Testis (tissue), 3 donors: ENCODE data around the gene MN1. TPM values are rescaled to one million over a fixed set of nuclear protein-coding genes. Genes with fewer than 3 reads are reported as not detected.

ENCODE experiments used
- DNase-seq: peaks from one replicate; pipeline ENCODE4 v3.0.0-alpha.2; 2019
- H3K27ac ChIP-seq, 2 donors: fragments of 200-600 bp; sonication (generic); one replicate each; pipeline ENCODE4 v1.5.1; 2019
- H3K27me3 ChIP-seq: fragments of 200-600 bp; sonication (generic); one replicate; pipeline ENCODE4 v1.5.1; 2019
- H3K36me3 ChIP-seq: fragments of 200-600 bp; sonication (generic); one replicate; pipeline ENCODE4 v1.5.1; 2017; ENCODE audit warnings: low read depth; ENCODE audit errors: missing control alignments
- H3K4me1 ChIP-seq: fragments of 200-600 bp; sonication (generic); one replicate; pipeline ENCODE4 v1.5.1; 2019
- H3K4me3 ChIP-seq, 2 donors: fragments of 200-600 bp; sonication (generic); one replicate each; pipeline ENCODE4 v1.5.1; 2017 to 2019
- H3K9me3 ChIP-seq: fragments of 200-600 bp; sonication (generic); one replicate; pipeline ENCODE4 v1.5.1; 2017
- CTCF ChIP-seq, 3 experiments: fragments of 450-650 bp in 2 of 3; fragments of 200-600 bp in 1 of 3; sonication (generic) in 1 of 3; IDR thresholded peaks; one replicate each; pipeline ENCODE4 v1.5.1; 2016 to 2019; ENCODE audit warnings: antibody characterized with exemption in 3 of 3, mild to moderate bottlenecking in 2 of 3, moderate library complexity in 1 of 3
- POLR2A ChIP-seq: fragments of 450-650 bp; IDR thresholded peaks from one replicate; pipeline ENCODE4 v1.6.1; 2017; ENCODE audit warnings: antibody characterized with exemption, mild to moderate bottlenecking, moderate library complexity
- WGBS, 2 donors: methylation state at CpG; one replicate each; pipeline ENCODE4 v1.1.5; 2018; 5-methylcytosine and 5-hydroxymethylcytosine counted together
- intact Hi-C: fragments of 100-400 bp; cut with DNase I; formaldehyde crosslinking; loops from one replicate; pipeline ENCODE4 v1.15.1; 2023; ENCODE audit warnings: low total_unique reads
- polyA plus RNA-seq: library from polyadenylated mRNA; stranded (reverse); fragments of 350-450 nt; fragmentation: Illumina TruSeq; extraction: RNeasy Lipid Tissue Mini Kit (QIAGEN cat#74804); gene quantifications from one replicate; pipeline ENCODE4 v1.2.3, GENCODE V29; 2014; ENCODE audit warnings: low read depth, low replicate concordance; ENCODE audit not compliant: insufficient read depth
- total RNA-seq, 2 donors: library from RNA; depleted of rRNA; stranded (reverse); fragments of >200 nt; gene quantifications; one replicate each; pipeline ENCODE4 v1.2.3, GENCODE V29; 2016

MN1 gene
- total and polyA plus RNA-seq, 3 donors from 2014 or later = 3.2 to 5.6 (median 4.3) TPM

DNA sequence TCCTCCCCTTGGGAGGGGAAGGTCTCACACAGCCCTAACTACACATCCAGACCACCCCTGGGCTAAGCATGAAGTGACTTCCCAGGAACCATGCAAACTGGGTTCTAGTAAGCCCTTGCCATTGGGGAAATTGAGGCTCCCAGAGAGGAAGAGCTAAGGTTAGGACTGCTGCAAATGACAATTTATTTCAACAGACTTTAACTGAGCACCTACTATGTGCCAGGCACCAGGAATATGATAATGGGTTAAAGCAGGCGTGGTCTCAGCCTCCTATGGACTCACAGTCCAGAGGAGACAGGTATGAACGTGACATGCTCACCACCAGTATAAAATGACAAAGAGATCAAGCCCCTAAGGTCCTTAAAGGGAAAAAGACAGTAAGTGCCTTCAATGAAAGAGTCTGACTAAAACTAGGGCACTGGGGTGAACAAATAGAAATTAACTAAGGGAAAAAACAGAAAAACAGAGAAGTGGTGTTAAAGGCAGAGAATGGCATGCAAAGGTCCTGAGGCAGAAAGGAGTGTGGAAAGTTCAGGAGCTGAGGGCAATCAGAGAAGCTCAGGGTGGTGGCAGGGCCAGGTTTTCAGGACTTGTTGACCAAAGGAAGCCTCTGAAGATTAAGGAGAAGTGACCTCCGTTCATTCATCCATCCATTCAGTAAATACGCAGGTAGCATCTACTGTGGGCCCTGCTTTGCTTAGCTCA, 14.4 kb upstream of the MN1 start:
- H3K27ac ChIP-seq = no peak overlapping the region
- no peaks in the 10 kb centered on the region for H3K9me3 ChIP-seq
- no peak for DNase-seq
- TF ChIP-seq CTCF (IDR thresholded peaks at IDR 0.05) = no peak
- no peak for TF ChIP-seq POLR2A
- peaks cover 5% of the 10 kb centered on the region for H3K4me1 ChIP-seq
- intact Hi-C loops = no loop called here
- no peak overlapping the region for H3K4me3 ChIP-seq
- H3K36me3 ChIP-seq = no peaks in the 10 kb centered on the region
- H3K27me3 ChIP-seq = no peaks in the 10 kb centered on the region
- WGBS, 2 donors = 87 to 91% methylated on average over 4 of the region's 4 CpGs

DNA sequence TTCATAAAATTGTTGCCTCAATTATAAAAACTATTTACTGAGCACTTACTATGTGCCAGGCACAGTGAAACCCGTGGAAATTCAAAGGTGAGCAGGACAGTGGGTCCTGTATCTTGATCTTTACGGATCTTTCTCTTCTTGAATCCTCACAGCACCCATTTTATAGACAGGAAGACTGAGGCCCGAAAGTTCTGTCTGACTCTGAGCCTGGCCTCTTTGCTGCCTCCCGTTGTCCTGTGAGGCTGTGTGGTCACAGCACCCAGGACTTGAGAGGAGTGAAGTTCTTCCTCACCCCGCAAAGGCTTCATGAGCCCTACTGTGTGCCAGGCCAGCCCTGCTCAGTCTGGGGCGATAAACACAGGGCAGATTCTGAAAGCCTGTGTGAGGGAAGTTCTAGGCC, 13.4 kb upstream of the MN1 start:
- H3K4me1 ChIP-seq = peaks cover 7% of the 10 kb centered on the region
- intact Hi-C loops = no loop called here
- no peaks in the 10 kb centered on the region for H3K36me3 ChIP-seq
- H3K27ac ChIP-seq = no peak overlapping the region
- WGBS, 2 donors = 87 to 90% methylated on average over 6 of the region's 6 CpGs
- no peak for DNase-seq
- H3K9me3 ChIP-seq = no peaks in the 10 kb centered on the region
- no peaks in the 10 kb centered on the region for H3K27me3 ChIP-seq
- TF ChIP-seq CTCF (IDR thresholded peaks at IDR 0.05) (no peak), POLR2A (no peak)
- H3K4me3 ChIP-seq = no peak overlapping the region

DNA sequence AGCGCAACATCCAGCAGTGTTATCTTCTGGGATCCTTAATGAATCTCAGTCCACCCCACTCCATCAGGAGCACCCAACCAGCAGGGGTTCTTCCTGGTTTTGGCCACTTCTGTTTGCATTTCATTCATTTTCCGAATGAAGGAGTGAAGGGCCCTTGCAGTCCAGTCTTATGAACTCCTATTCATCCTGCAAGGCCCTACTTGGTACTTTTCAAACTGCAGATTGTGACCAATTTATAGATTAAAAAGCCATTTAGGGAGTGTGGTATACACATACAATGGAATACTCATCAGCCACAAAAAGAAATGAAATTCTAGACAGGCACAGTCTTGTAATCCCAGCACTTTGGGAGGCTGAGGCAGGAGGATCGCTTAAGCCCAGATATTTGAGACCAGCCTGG, 10.2 kb upstream of the MN1 start:
- peaks cover 7% of the 10 kb centered on the region for H3K4me1 ChIP-seq
- no peak overlapping the region for H3K27ac ChIP-seq
- no peaks in the 10 kb centered on the region for H3K27me3 ChIP-seq
- intact Hi-C loops = no loop called here
- DNase-seq = no peak
- no peak for TF ChIP-seq CTCF (IDR thresholded peaks at IDR 0.05)
- TF ChIP-seq POLR2A = no peak
- H3K9me3 ChIP-seq = no peaks in the 10 kb centered on the region
- no peak overlapping the region for H3K4me3 ChIP-seq
- WGBS, 2 donors = 79 to 84% methylated on average over 3 of the region's 3 CpGs
- H3K36me3 ChIP-seq = no peaks in the 10 kb centered on the region

DNA sequence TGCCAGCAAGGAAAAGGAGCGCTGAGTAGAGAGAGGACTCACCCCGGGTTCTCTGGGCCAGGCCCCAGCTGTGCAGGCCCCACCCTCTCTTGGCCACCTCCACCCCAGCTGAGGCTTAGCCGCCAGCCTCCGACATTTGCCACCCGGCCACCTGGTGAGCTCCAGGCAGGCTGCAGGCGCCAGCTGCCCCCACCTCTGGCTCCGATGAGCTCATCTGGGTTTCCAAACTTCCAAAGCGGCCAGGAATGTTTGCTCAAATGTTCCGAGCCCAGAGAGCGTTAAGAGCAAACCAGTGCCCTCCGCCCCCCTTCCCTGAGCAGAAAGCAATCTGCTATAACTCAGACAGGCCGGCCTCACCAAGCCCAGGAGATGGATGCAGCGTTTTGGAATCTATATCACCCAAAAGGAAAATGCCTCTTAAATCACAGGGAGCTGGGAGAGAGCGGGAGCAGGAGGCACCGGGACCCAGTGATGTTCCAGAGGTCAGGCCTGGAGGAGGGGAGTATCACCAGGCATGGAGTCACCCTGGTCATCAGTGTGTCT, 9.1 kb upstream of the MN1 start:
- intact Hi-C loops = no loop called here

More for the DNA sequence above, 9.1 kb upstream of the MN1 start:
- WGBS, 2 donors = 52 to 53% methylated on average over 12 to 15 of the region's 15 CpGs
- peak; percentile 61 for DNase-seq
- Histone ChIP-seq H3K4me3 (no peak overlapping the region), H3K27ac (peak overlapping the region in 1 of 2 donors; percentile 14), H3K27me3 (no peaks in the 10 kb centered on the region), H3K9me3 (no peaks in the 10 kb centered on the region), H3K4me1 (peaks cover 7% of the 10 kb centered on the region), H3K36me3 (no peaks in the 10 kb centered on the region)
- TF ChIP-seq CTCF (IDR thresholded peaks at IDR 0.05) (no peak), POLR2A (no peak)
